ENCODE data around the gene COX7A2L.

COX7A2L gene

DNA sequence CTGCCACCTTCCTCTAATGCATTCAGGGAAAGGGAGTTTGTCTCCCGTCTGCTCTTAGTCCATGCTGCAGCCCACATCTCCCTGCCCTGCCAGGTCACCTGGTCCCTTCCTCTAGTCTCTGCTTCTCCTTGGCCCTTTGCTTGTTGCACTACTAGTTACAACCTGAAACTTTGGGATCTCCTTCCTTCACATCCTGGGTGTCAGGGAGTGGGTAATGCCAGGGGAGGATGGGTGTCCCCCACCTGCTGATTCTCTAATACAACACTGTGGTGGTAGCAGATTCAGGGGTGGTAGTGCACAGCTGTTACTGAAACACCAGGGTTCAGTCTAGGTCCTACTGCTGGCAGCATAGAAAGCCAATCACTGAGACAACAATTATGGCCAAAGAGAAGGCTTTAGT lies 31.2 kb upstream of the COX7A2L start:
- Histone ChIP-seq H3K27me3 (replicated peaks; ENCODE audit: control insufficient read depth, insufficient read depth, low read length) (no peaks in the 10 kb centered on the region; the same call in 1 of the 2 replicates), H3K36me3 (ENCODE audit: control insufficient read depth, insufficient read depth, low read length) (no peaks in the 10 kb centered on the region), H3K4me3 (replicated peaks; ENCODE audit: low read depth, low read length) (no peak overlapping the region)
- no peak for DNase-seq (ENCODE audit: extremely low read depth, insufficient read length)
- TF ChIP-seq, protein P1, sequence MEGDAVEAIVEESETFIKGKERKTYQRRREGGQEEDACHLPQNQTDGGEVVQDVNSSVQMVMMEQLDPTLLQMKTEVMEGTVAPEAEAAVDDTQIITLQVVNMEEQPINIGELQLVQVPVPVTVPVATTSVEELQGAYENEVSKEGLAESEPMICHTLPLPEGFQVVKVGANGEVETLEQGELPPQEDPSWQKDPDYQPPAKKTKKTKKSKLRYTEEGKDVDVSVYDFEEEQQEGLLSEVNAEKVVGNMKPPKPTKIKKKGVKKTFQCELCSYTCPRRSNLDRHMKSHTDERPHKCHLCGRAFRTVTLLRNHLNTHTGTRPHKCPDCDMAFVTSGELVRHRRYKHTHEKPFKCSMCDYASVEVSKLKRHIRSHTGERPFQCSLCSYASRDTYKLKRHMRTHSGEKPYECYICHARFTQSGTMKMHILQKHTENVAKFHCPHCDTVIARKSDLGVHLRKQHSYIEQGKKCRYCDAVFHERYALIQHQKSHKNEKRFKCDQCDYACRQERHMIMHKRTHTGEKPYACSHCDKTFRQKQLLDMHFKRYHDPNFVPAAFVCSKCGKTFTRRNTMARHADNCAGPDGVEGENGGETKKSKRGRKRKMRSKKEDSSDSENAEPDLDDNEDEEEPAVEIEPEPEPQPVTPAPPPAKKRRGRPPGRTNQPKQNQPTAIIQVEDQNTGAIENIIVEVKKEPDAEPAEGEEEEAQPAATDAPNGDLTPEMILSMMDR (IDR thresholded peaks at IDR 0.05; ENCODE audit: insufficient read depth, low read length, poor library complexity, severe bottlenecking) = no peak

DNA sequence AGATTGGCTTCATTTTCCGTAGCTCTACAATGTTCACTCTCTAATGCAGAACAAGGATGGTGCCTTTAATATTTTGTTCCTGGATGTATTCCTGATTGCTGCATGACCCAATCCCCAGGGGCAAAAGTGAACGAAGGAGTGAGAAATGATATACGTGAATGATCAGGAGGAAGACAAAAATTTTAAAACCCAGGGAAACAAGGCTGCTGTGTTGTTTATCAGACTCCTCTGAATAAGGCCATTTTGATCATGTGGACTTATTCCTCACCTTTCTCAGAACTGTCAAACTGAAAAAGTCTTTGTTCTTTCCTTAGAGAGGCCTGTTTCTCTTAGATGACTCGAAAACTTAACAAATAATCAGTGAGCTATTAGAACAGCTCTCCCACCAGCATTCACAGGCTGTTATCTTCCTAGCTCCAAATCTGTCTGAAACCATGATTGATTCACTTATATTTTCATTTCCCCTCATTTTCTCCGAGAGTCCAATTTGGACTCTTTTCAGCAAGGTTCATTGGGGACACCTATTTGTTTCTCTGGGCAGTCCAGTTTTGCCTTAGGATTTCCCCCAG lies 29.5 kb upstream of the COX7A2L start:
- Histone ChIP-seq H3K36me3 (ENCODE audit: control insufficient read depth, insufficient read depth, low read length) (no peaks in the 10 kb centered on the region), H3K4me3 (replicated peaks; ENCODE audit: low read depth, low read length) (no peak overlapping the region), H3K27me3 (replicated peaks; ENCODE audit: control insufficient read depth, insufficient read depth, low read length) (no peaks in the 10 kb centered on the region; the same call in 1 of the 2 replicates)
- no peak for DNase-seq (ENCODE audit: extremely low read depth, insufficient read length)
- TF ChIP-seq, protein P1 (IDR thresholded peaks at IDR 0.05; ENCODE audit: insufficient read depth, low read length, poor library complexity, severe bottlenecking) = no peak

DNA sequence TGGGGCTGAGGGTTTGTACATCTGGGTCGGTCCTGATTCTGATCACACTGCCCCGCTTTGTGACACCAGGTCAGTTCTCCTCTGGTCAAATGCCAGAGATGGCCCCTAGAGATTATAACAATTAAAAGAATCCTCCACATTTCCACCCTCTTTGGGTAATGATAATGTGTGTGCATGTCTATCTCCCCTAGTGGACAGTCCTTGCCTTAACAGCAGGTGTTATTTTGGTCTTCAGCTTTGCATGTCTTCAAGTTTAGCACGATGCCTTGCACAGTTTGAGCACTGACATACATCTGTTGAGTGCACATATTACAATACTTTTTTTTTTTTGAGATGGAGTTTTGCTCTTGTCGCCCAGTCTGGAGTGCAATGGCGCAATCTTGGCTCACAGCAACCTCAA lies 25.7 kb upstream of the COX7A2L start:
- TF ChIP-seq, protein P1 (IDR thresholded peaks at IDR 0.05; ENCODE audit: insufficient read depth, low read length, poor library complexity, severe bottlenecking) = peak; percentile 62
- Histone ChIP-seq H3K4me3 (replicated peaks; ENCODE audit: low read depth, low read length) (no peak overlapping the region), H3K36me3 (ENCODE audit: control insufficient read depth, insufficient read depth, low read length) (no peaks in the 10 kb centered on the region), H3K27me3 (replicated peaks; ENCODE audit: control insufficient read depth, insufficient read depth, low read length) (no peaks in the 10 kb centered on the region; the same call in 1 of the 2 replicates)
- DNase-seq (ENCODE audit: extremely low read depth, insufficient read length) = no peak

DNA sequence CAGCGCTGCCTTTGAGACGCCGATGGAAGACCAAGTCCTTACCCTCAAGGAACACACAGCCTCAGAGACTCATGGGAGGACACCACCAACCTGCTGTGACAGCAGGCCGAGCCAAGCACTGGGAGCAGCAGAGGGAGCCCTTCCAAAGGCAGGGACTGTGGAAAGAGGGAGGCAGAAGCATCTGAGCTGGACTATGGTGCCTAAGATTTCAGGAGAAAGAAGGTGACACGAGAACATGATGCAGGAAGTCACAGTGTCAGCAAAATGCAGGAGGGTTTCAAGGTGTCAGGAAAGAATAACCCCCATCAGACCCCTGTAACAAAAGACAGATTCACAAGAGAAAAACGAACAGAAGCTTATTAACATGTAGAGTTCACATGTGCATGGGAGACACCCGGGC lies 24.2 kb upstream of the COX7A2L start:
- H3K27me3 ChIP-seq (replicated peaks; ENCODE audit: control insufficient read depth, insufficient read depth, low read length) = no peaks in the 10 kb centered on the region; the same call in 1 of the 2 replicates
- TF ChIP-seq, protein P1 (IDR thresholded peaks at IDR 0.05; ENCODE audit: insufficient read depth, low read length, poor library complexity, severe bottlenecking) = no peak
- H3K36me3 ChIP-seq (ENCODE audit: control insufficient read depth, insufficient read depth, low read length) = no peaks in the 10 kb centered on the region
- H3K4me3 ChIP-seq (replicated peaks; ENCODE audit: low read depth, low read length) = no peak overlapping the region
- no peak for DNase-seq (ENCODE audit: extremely low read depth, insufficient read length)

DNA sequence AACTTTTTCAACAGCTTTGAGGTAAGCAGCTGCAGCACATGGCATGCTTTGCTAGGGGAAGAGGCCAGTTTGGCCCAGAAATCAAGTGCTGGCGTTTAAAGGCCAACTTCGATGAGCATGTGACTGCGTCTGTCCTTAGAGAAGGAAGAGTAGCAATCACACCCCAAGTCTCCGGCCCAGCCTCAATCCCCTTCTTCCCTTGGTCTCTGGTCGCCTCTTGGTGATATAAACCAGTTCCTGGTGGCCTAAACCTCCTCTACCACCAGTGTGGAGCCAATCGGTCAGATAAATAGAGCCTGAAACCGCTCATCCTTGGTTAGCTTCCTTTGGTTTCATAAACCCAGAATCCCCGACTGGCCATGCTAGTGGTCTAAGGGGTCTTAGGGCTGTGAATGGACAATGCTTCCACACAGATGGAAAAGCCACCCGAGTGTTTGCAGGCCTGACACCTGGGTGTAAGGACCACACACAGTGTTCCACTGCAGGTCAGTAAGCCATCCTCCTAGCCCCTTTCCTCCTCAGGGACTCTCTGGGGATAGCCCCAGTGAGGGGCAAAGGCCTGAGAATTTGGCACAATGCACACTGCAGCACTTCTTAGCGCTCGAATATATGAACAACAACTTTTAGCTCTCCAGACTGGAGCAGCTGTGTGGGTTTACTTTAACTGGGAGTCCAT lies 23.0 kb upstream of the COX7A2L start:
- TF ChIP-seq, protein P1 (IDR thresholded peaks at IDR 0.05; ENCODE audit: insufficient read depth, low read length, poor library complexity, severe bottlenecking) = no peak
- no peak for DNase-seq (ENCODE audit: extremely low read depth, insufficient read length)
- Histone ChIP-seq H3K36me3 (ENCODE audit: control insufficient read depth, insufficient read depth, low read length) (no peaks in the 10 kb centered on the region), H3K4me3 (replicated peaks; ENCODE audit: low read depth, low read length) (no peak overlapping the region), H3K27me3 (replicated peaks; ENCODE audit: control insufficient read depth, insufficient read depth, low read length) (no peaks in the 10 kb centered on the region; the same call in 1 of the 2 replicates)

All from GM06990 (cell line).